ENCODE results near the gene XCL2.
"Not testable (repeated sequence)": the region's sequence is repeated elsewhere in the genome, so short reads cannot be mapped to it uniquely, and the experiment has no call there.

Gene XCL2

DNA sequence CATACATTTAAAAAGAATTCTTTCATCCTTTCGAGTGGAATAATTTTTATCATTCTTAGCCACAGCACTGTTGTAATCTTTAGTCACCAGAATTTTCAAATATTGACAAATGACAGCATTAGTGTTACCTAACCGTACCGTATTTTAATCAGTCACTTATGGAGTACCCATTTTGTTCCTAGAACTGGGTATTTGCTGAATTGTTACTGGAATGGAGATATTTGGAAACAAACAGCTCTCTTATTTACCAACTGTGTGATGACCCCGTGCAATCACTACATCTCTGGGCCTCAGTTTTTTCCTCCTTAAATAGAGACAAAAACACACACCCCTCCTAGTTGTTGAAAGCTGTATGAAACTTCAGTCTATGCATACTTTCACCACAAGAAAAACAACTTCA, 7.9 kb upstream of the XCL2 start:
- no peak overlapping the region for H3K9ac ChIP-seq (ENCODE audit: low read depth, low read length)
- H3K36me3 ChIP-seq (ENCODE audit: insufficient read depth, low read length) = no peaks in the 10 kb centered on the region
- ATAC-seq (ENCODE audit: insufficient read depth, low read depth) (no peak), DNase-seq (no peak)
- H3K27ac ChIP-seq (ENCODE audit: low read length) = no peak overlapping the region
- H3K27me3 ChIP-seq (ENCODE audit: insufficient read depth, low read length, poor library complexity) = no peaks in the 10 kb centered on the region
- 0 out of 2 replicates have a peak, but pooled peaks cover 2% of the 10 kb centered on the region for H3K4me1 ChIP-seq (ENCODE audit: insufficient read depth, low read length)
- no peaks in the 10 kb centered on the region for H4K20me1 ChIP-seq (ENCODE audit: insufficient read depth, low read length)
- TF ChIP-seq, protein P1, sequence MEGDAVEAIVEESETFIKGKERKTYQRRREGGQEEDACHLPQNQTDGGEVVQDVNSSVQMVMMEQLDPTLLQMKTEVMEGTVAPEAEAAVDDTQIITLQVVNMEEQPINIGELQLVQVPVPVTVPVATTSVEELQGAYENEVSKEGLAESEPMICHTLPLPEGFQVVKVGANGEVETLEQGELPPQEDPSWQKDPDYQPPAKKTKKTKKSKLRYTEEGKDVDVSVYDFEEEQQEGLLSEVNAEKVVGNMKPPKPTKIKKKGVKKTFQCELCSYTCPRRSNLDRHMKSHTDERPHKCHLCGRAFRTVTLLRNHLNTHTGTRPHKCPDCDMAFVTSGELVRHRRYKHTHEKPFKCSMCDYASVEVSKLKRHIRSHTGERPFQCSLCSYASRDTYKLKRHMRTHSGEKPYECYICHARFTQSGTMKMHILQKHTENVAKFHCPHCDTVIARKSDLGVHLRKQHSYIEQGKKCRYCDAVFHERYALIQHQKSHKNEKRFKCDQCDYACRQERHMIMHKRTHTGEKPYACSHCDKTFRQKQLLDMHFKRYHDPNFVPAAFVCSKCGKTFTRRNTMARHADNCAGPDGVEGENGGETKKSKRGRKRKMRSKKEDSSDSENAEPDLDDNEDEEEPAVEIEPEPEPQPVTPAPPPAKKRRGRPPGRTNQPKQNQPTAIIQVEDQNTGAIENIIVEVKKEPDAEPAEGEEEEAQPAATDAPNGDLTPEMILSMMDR (IDR thresholded peaks at IDR 0.05; ENCODE audit: borderline replicate concordance, extremely low read depth, low read length, poor library complexity, severe bottlenecking) = no peak
- no peak for TF ChIP-seq EZH2 (IDR thresholded peaks at IDR 0.05; ENCODE audit: borderline replicate concordance, low read depth, low read length, severe bottlenecking)
- no peak overlapping the region for H2AFZ ChIP-seq (ENCODE audit: low read depth, low read length)
- H3K9me3 ChIP-seq (ENCODE audit: insufficient read depth, low read length, severe bottlenecking) = no peaks in the 10 kb centered on the region
- no peak overlapping the region for H3K4me3 ChIP-seq (ENCODE audit: low read depth in 1 of 2, low read length in 2 of 2)
- no peak overlapping the region for H3K4me2 ChIP-seq (ENCODE audit: insufficient read depth, low read length)
- no peaks in the 10 kb centered on the region for H3K79me2 ChIP-seq (ENCODE audit: insufficient read depth, low read length)

DNA sequence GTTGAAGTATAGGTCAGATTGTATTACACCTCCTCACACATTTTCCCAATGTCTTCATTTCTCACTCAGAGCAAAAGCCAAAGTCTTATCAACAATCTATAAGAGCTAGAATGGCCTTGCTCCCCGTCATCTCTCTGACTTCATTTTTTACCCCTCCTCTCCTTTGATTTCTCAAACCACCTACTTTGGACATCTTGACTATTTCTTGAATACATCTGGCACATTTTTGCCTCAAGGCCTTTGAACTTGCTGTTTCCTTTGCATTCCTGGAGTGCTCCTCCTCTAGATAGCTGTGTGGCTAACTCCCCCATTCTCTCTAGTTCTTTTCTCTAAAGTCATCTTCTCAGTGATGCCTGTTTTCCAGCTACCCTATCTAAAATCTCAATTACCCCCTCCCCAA, 7.2 kb upstream of the XCL2 start:
- ATAC-seq (ENCODE audit: insufficient read depth, low read depth) = peak; percentile 31; the same call in 1 of the 3 replicates
- no peak overlapping the region for H2AFZ ChIP-seq (ENCODE audit: low read depth, low read length)
- TF ChIP-seq, protein P1 (IDR thresholded peaks at IDR 0.05; ENCODE audit: borderline replicate concordance, extremely low read depth, low read length, poor library complexity, severe bottlenecking) = no peak
- DNase-seq = no peak
- H3K9ac ChIP-seq (ENCODE audit: low read depth, low read length) = no peak overlapping the region
- no peaks in the 10 kb centered on the region for H4K20me1 ChIP-seq (ENCODE audit: insufficient read depth, low read length)
- no peaks in the 10 kb centered on the region for H3K79me2 ChIP-seq (ENCODE audit: insufficient read depth, low read length)
- H3K4me2 ChIP-seq (ENCODE audit: insufficient read depth, low read length) = no peak overlapping the region
- H3K27ac ChIP-seq (ENCODE audit: low read length) = no peak overlapping the region
- 0 out of 2 replicates have a peak, but pooled peaks cover 2% of the 10 kb centered on the region for H3K4me1 ChIP-seq (ENCODE audit: insufficient read depth, low read length)
- no peak overlapping the region for H3K4me3 ChIP-seq (ENCODE audit: low read depth in 1 of 2, low read length in 2 of 2)
- H3K9me3 ChIP-seq (ENCODE audit: insufficient read depth, low read length, severe bottlenecking) = no peaks in the 10 kb centered on the region
- no peaks in the 10 kb centered on the region for H3K27me3 ChIP-seq (ENCODE audit: insufficient read depth, low read length, poor library complexity)
- H3K36me3 ChIP-seq (ENCODE audit: insufficient read depth, low read length) = no peaks in the 10 kb centered on the region

DNA sequence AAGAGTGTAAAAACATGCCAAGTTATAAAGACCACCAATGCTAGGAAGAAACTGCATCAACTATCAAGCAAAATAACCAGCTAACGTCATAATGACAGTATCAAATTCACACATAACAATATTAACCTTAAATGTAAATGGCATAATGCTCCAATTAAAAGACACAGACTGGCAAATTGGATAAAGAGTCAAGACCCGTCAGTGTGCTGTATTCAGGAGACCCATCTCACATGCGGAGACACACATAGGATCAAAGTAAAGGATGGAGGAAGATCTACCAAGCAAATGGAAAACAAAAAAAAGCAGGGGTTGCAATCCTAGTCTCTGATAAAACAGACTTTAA, 2.7 kb upstream of the XCL2 start:
- not testable (repeated sequence) for H3K9ac ChIP-seq (ENCODE audit: low read depth, low read length); H4K20me1 ChIP-seq (ENCODE audit: insufficient read depth, low read length); H3K27me3 ChIP-seq (ENCODE audit: insufficient read depth, low read length, poor library complexity); DNase-seq; H3K9me3 ChIP-seq (ENCODE audit: insufficient read depth, low read length, severe bottlenecking); H3K4me2 ChIP-seq (ENCODE audit: insufficient read depth, low read length); ATAC-seq (ENCODE audit: insufficient read depth, low read depth); H3K4me3 ChIP-seq (ENCODE audit: low read depth in 1 of 2, low read length in 2 of 2); H2AFZ ChIP-seq (ENCODE audit: low read depth, low read length); H3K4me1 ChIP-seq (ENCODE audit: insufficient read depth, low read length); H3K79me2 ChIP-seq (ENCODE audit: insufficient read depth, low read length); H3K27ac ChIP-seq (ENCODE audit: low read length); H3K36me3 ChIP-seq (ENCODE audit: insufficient read depth, low read length)

DNA sequence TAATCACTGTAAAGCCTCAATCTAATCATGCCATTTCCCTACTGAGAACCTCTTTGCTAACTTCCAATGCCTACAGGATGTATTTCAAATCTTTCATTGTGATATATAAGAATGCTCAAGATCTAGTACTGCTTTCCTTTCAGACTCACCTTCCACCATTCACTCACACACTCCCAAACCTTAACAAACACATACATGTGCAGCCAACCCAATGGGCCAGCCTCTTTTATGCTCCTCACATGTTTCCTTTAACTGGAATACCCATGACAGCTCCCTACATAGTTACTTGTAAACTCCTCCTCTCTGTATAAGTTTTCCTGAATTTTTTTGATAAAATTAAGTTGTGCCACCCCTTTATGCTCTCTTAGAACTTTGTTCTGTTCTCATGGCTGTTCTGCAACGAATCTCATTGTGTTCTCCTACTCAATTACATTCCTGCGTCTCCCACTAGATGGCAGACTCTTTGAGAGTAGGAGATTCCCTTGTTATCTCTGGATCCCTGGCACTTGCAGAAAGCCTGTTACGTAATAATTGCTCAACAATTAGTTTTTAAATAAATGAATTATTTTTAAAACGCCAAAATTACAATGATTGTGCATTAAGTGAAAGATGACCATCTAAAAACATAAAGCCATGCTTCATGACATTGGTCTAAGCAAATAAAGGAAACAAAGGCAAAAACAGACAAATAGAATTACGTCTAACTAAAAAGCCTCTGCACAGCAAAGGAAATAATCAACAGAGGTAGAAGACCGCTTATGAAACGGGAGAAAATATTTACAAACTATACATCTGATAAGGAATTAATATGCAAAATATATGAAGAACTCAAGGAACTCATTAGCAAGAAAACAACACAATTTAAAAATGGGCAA, 2.1 kb upstream of the XCL2 start:
- not testable (repeated sequence) for H3K79me2 ChIP-seq (ENCODE audit: insufficient read depth, low read length); H4K20me1 ChIP-seq (ENCODE audit: insufficient read depth, low read length); H3K9me3 ChIP-seq (ENCODE audit: insufficient read depth, low read length, severe bottlenecking); H3K4me2 ChIP-seq (ENCODE audit: insufficient read depth, low read length); H3K9ac ChIP-seq (ENCODE audit: low read depth, low read length); ATAC-seq (ENCODE audit: insufficient read depth, low read depth); H3K36me3 ChIP-seq (ENCODE audit: insufficient read depth, low read length); H3K4me1 ChIP-seq (ENCODE audit: insufficient read depth, low read length); H3K27me3 ChIP-seq (ENCODE audit: insufficient read depth, low read length, poor library complexity); H2AFZ ChIP-seq (ENCODE audit: low read depth, low read length); H3K27ac ChIP-seq (ENCODE audit: low read length); DNase-seq; H3K4me3 ChIP-seq (ENCODE audit: low read depth in 1 of 2, low read length in 2 of 2)
- TF ChIP-seq, protein P1 (IDR thresholded peaks at IDR 0.05; ENCODE audit: borderline replicate concordance, extremely low read depth, low read length, poor library complexity, severe bottlenecking) = peak; percentile 35

DNA sequence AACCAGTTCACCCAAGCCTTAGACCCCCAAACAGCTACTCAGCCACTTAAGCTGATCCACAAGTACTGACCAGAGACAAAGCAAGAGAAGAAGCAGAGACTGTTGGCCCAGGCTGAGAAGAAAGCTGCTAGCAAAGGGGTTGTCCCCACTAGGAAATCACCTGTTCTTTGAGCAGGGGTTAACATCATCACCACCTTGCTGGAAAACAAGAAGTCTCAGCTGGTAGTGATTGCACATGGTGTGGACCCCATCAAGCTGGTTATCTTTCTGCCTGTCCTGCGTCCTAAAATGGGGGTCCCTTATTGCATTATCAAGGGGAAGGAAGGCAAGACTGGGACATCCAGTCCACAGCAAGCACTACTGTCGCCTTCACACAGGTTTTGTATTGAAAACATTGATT, 819 bp downstream of the XCL2 start:
- not testable (repeated sequence) for H3K9me3 ChIP-seq (ENCODE audit: insufficient read depth, low read length, severe bottlenecking); H3K79me2 ChIP-seq (ENCODE audit: insufficient read depth, low read length); H3K9ac ChIP-seq (ENCODE audit: low read depth, low read length); H3K4me3 ChIP-seq (ENCODE audit: low read depth in 1 of 2, low read length in 2 of 2); H3K36me3 ChIP-seq (ENCODE audit: insufficient read depth, low read length); H4K20me1 ChIP-seq (ENCODE audit: insufficient read depth, low read length); DNase-seq; H2AFZ ChIP-seq (ENCODE audit: low read depth, low read length); H3K27me3 ChIP-seq (ENCODE audit: insufficient read depth, low read length, poor library complexity); H3K4me1 ChIP-seq (ENCODE audit: insufficient read depth, low read length); H3K4me2 ChIP-seq (ENCODE audit: insufficient read depth, low read length); H3K27ac ChIP-seq (ENCODE audit: low read length); ATAC-seq (ENCODE audit: insufficient read depth, low read depth)

DNA sequence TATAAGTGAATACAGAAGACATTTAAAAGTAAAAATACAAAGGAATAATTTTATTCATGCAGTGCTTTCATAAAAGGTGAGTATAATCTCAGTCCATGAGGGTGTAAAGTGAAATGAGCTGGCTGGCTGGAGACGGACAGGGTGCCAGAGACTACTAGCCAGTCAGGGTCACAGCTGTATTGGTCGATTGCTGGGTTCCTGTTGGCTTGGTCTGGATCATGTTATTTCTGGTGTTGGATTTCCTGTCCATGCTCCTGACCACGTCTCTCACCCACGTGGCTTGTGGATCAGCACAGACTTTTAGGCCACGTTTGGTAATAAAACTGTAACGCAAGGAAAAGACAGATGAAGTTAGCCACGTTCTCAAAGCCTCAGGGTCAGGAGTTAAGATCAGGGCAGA, 3.0 kb downstream of the XCL2 start:
- H3K36me3 ChIP-seq (ENCODE audit: insufficient read depth, low read length); H3K9me3 ChIP-seq (ENCODE audit: insufficient read depth, low read length, severe bottlenecking); ATAC-seq (ENCODE audit: insufficient read depth, low read depth); H3K4me3 ChIP-seq (ENCODE audit: low read depth in 1 of 2, low read length in 2 of 2); H4K20me1 ChIP-seq (ENCODE audit: insufficient read depth, low read length); H3K79me2 ChIP-seq (ENCODE audit: insufficient read depth, low read length); H3K4me2 ChIP-seq (ENCODE audit: insufficient read depth, low read length); H3K9ac ChIP-seq (ENCODE audit: low read depth, low read length); H3K27me3 ChIP-seq (ENCODE audit: insufficient read depth, low read length, poor library complexity); H3K27ac ChIP-seq (ENCODE audit: low read length); H2AFZ ChIP-seq (ENCODE audit: low read depth, low read length); DNase-seq: not testable (repeated sequence)
- H3K4me1 ChIP-seq (ENCODE audit: insufficient read depth, low read length) = peaks cover 14% of the 10 kb centered on the region

All from DND-41 (cell line).